Ovary (tissue), 3 donors: Measurements from ENCODE around the gene SEZ6.

Experiments used
- CTCF ChIP-seq, 3 donors: fragments of 450-650 bp in 2 of 3; fragments of 200-600 bp in 1 of 3; IDR thresholded peaks; one replicate each; pipeline versions ENCODE4 v1.5.1 to v1.8.0; 2016 to 2022; ENCODE audit warnings: antibody characterized with exemption in 3 of 3, mild to moderate bottlenecking in 1 of 3
- POLR2A ChIP-seq: fragments of 450-650 bp; IDR thresholded peaks from one replicate; pipeline ENCODE4 v1.6.1; 2017; ENCODE audit warnings: antibody characterized with exemption, mild to moderate bottlenecking, moderate library complexity
- donor health status: DM: no; HTN: no; CAD: no.

- no peak for TF ChIP-seq CTCF (IDR thresholded peaks at IDR 0.05)
- TF ChIP-seq POLR2A = no peak
Measured at GRCh38 chr17:29004081-29004692, 1.6 kb downstream of the SEZ6 start.
